Fibroblast of mammary gland (primary cell): ENCODE measurements around the gene SLC9A5.

Experiments
- DNase-seq: peaks from one replicate; pipeline ENCODE4 v3.0.0-alpha.2; 2010; ENCODE audit warnings: low read depth
- H3K4me3 ChIP-seq: 2 replicates; pipeline ENCODE4 v1.5.1; 2011; ENCODE audit warnings: low read depth, mild to moderate bottlenecking, low read length, moderate library complexity; ENCODE audit not compliant: control insufficient read depth
- CTCF ChIP-seq: conservative IDR thresholded peaks from 2 replicates; pipeline ENCODE4 v1.5.1; 2011; ENCODE audit warnings: low read depth, low read length, inconsistent platforms; ENCODE audit not compliant: control insufficient read depth, insufficient read depth

Gene SLC9A5

GRCh38 chr16:67305216-67306071, 56.7 kb downstream of the SLC9A5 start:
- no peak overlapping the region for H3K4me3 ChIP-seq
- peak; percentile 46 for DNase-seq
- TF ChIP-seq CTCF: no peak

GRCh38 chr16:67310561-67310960, 61.8 kb downstream of the SLC9A5 start:
- no peak for DNase-seq
- no peak for TF ChIP-seq CTCF
- H3K4me3 ChIP-seq: no peak overlapping the region

GRCh38 chr16:67311607-67312488, 63.1 kb downstream of the SLC9A5 start:
- no peak for TF ChIP-seq CTCF
- H3K4me3 ChIP-seq: no peak overlapping the region
- DNase-seq: peak; percentile 100

- TF ChIP-seq CTCF: no peak
- peak; percentile 38 for DNase-seq
- H3K4me3 ChIP-seq: no peak overlapping the region
Measured at GRCh38 chr16:67312719-67313118, 63.9 kb downstream of the SLC9A5 start.

- TF ChIP-seq CTCF: no peak
- no peak for DNase-seq
- no peak overlapping the region for H3K4me3 ChIP-seq
Measured at GRCh38 chr16:67317853-67318252, 69.1 kb downstream of the SLC9A5 start.
